ENCODE measurements around the gene MAPKAPK2. TPM values are rescaled to one million over a fixed set of nuclear protein-coding genes. Genes with fewer than 3 reads are reported as not detected.

MAPKAPK2 gene
- total RNA-seq, 1 donor from 2014 or later = 51.1 TPM

DNA sequence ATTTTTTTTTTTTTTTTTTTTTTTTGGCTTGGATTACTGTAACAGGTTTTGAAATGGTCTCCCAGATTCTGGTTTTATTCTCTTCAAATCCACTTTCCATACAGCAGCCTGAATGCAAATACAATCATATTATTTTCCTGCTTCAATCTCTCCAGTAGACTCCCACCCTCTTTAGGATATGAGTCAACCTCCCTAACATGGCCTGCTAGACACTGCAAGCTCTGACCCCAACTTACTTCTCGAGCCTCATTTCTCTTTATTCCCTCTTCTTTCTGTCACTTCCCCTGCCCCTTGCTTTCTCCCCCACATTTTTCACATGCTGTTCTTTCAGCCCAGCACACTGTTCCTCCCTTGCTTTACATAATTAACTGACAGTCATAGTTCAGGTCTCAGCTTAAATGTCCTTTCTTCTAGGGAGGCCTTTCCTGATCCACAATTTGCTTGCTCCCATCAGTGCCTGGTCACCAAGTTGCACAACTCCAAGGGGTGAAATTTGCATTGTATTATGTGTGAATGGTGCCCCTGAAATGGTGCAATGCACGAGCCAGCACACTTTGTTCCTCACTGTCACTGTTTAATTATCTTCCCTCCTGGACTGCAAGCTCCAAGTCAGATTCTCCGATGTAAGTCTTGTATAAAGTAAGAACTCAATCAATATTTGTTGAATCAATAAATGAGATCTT, 63.8 kb downstream of the MAPKAPK2 start:
- no peak for DNase-seq (ENCODE audit: extremely low spot score in 2 of 2)
- H3K4me1 ChIP-seq = no peaks in the 10 kb centered on the region
- no peak overlapping the region for H3K27ac ChIP-seq
- intact Hi-C loops (cut with DNase I) = no loop called here
- no peaks in the 10 kb centered on the region for H3K9me3 ChIP-seq
- H3K36me3 ChIP-seq = no peaks in the 10 kb centered on the region
- no peak for TF ChIP-seq POLR2A (IDR thresholded peaks at IDR 0.05)
- no peak for TF ChIP-seq POLR2AphosphoS5 (IDR thresholded peaks at IDR 0.05; ENCODE audit: insufficient read depth in 1 of 2, low read depth in 1 of 2)
- TF ChIP-seq, protein P1, sequence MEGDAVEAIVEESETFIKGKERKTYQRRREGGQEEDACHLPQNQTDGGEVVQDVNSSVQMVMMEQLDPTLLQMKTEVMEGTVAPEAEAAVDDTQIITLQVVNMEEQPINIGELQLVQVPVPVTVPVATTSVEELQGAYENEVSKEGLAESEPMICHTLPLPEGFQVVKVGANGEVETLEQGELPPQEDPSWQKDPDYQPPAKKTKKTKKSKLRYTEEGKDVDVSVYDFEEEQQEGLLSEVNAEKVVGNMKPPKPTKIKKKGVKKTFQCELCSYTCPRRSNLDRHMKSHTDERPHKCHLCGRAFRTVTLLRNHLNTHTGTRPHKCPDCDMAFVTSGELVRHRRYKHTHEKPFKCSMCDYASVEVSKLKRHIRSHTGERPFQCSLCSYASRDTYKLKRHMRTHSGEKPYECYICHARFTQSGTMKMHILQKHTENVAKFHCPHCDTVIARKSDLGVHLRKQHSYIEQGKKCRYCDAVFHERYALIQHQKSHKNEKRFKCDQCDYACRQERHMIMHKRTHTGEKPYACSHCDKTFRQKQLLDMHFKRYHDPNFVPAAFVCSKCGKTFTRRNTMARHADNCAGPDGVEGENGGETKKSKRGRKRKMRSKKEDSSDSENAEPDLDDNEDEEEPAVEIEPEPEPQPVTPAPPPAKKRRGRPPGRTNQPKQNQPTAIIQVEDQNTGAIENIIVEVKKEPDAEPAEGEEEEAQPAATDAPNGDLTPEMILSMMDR (IDR thresholded peaks at IDR 0.05) = no peak
- no peaks in the 10 kb centered on the region for H3K27me3 ChIP-seq
- H3K4me3 ChIP-seq = no peak overlapping the region

DNA sequence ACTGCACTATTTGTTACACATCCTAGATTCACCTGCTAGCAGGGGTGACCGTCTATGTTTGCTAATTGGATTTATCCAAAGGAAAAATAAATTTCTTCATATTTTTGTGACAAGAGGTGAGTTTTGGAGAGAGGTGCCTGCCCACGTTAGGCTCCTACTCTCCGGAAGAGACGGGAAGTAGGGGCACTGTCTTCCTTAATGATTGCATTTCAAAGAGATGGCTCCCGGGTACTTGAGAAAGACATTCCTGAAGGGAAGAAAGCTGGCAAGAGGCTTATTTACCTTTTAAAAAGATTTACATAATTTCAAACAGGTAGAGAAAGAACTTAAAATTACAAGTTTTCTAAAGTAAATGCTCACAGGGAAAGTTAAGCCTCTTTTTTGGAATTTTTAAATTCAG, 67.2 kb downstream of the MAPKAPK2 start:
- Histone ChIP-seq H3K4me1 (no peaks in the 10 kb centered on the region), H3K9me3 (no peaks in the 10 kb centered on the region), H3K36me3 (no peaks in the 10 kb centered on the region), H3K4me3 (no peak overlapping the region), H3K27me3 (no peaks in the 10 kb centered on the region), H3K27ac (no peak overlapping the region)
- TF ChIP-seq POLR2AphosphoS5 (IDR thresholded peaks at IDR 0.05; ENCODE audit: insufficient read depth in 1 of 2, low read depth in 1 of 2) (no peak), POLR2A (IDR thresholded peaks at IDR 0.05) (no peak)
- no peak for DNase-seq (ENCODE audit: extremely low spot score in 2 of 2)
- intact Hi-C loops (cut with DNase I) = no loop called here

DNA sequence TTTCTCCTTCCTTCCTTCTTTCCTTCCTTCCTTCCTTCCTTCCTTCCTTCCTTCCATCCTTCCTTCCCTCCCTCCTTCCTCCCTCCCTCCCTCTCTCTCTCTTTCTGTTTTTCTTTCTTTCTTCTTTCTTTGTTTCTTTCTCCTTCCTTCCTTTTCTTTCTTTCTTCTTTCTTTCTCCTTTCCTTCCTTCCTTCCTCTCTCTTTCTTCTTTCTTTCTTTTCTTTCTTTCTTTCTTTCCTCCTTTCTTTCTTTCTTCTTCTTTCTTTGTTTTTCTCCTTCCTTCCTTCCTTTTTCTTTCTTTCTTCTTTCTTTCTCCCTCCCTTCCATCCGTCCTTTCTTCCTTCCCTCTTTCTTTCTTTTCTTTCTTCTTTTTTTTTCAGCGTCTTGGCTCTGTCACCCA, 67.8 kb downstream of the MAPKAPK2 start:
- no peak overlapping the region for H3K27ac ChIP-seq
- no peaks in the 10 kb centered on the region for H3K9me3 ChIP-seq
- no peak overlapping the region for H3K4me3 ChIP-seq
- H3K4me1 ChIP-seq = no peaks in the 10 kb centered on the region
- no peak for DNase-seq (ENCODE audit: extremely low spot score in 2 of 2)
- H3K36me3 ChIP-seq = no peaks in the 10 kb centered on the region
- TF ChIP-seq, protein P1 (IDR thresholded peaks at IDR 0.05) = no peak
- TF ChIP-seq POLR2A (IDR thresholded peaks at IDR 0.05) = no peak
- no peak for TF ChIP-seq POLR2AphosphoS5 (IDR thresholded peaks at IDR 0.05; ENCODE audit: insufficient read depth in 1 of 2, low read depth in 1 of 2)
- H3K27me3 ChIP-seq = no peaks in the 10 kb centered on the region
- intact Hi-C loops (cut with DNase I) = no loop called here

DNA sequence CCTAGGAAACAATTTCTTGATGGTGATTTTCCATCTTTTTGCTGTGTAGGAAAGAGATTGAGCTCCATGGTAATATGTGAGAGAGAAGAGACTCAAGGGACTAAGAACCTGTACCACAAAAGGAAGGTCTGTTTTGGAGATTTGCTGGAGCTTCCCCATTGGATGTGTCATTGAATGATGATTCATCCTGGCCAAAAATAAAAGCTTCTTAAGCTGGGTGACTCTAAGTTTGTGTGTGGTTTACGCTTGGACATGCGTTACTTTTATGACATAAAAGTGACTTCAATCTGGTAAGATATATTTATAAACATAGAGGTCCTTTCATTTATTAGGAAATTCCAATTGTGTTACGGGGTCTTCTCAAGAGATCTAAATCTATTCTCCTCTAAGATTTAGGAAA, 68.4 kb downstream of the MAPKAPK2 start:
- Histone ChIP-seq H3K27me3 (no peaks in the 10 kb centered on the region), H3K36me3 (no peaks in the 10 kb centered on the region), H3K27ac (no peak overlapping the region), H3K4me3 (no peak overlapping the region), H3K4me1 (no peaks in the 10 kb centered on the region), H3K9me3 (no peaks in the 10 kb centered on the region)
- DNase-seq (ENCODE audit: extremely low spot score in 2 of 2) = no peak
- intact Hi-C loops (cut with DNase I) = no loop called here
- TF ChIP-seq, protein P1 (IDR thresholded peaks at IDR 0.05) = no peak
- TF ChIP-seq POLR2AphosphoS5 (IDR thresholded peaks at IDR 0.05; ENCODE audit: insufficient read depth in 1 of 2, low read depth in 1 of 2) = no peak

DNA sequence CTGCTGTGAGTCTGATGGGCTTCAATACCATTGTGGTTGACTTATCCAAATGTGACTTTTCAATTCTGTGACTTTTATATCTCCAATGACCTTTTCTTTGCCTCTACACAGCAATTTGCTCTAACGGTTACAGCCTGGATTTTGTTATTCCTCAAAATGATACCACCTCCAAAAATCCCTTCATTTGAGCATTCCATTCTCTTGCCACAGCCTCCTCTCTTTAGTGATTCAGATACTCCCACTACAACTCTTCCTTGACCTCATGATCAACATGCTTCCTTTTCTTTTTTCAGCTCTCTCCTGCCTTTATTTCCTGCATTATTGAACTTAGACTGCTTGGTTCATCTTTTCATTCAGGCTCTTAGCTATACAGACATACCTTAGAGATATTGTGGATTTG, 69.3 kb downstream of the MAPKAPK2 start:
- intact Hi-C loops (cut with DNase I) = no loop called here
- Histone ChIP-seq H3K9me3 (no peaks in the 10 kb centered on the region), H3K4me3 (no peak overlapping the region), H3K4me1 (no peaks in the 10 kb centered on the region), H3K27me3 (no peaks in the 10 kb centered on the region), H3K36me3 (no peaks in the 10 kb centered on the region), H3K27ac (no peak overlapping the region)
- TF ChIP-seq, protein P1 (IDR thresholded peaks at IDR 0.05) = no peak
- TF ChIP-seq POLR2AphosphoS5 (IDR thresholded peaks at IDR 0.05; ENCODE audit: insufficient read depth in 1 of 2, low read depth in 1 of 2) (no peak), POLR2A (IDR thresholded peaks at IDR 0.05) (no peak)
- no peak for DNase-seq (ENCODE audit: extremely low spot score in 2 of 2)
